Mesenchymal stem cell (in vitro differentiated cells and primary cell): ENCODE measurements around the gene ZNF79.
A peak's percentile ranks its signal among the peaks of the same experiment; 100 is the strongest.

Source experiments
- DNase-seq: peaks from one replicate; pipeline ENCODE4 v3.0.0-alpha.2; 2013
- H2AFZ ChIP-seq: one replicate; pipeline ENCODE4 v1.6.1; 2013; ENCODE audit warnings: low read depth, mild to moderate bottlenecking, control low read depth, inconsistent platforms, low read length, moderate library complexity
- H2AK5ac ChIP-seq: 2 replicates; pipeline ENCODE4 v1.6.1; 2013; ENCODE audit warnings: low read length, moderate library complexity, mild to moderate bottlenecking, inconsistent platforms; ENCODE audit not compliant: severe bottlenecking
- H2BK120ac ChIP-seq: one replicate; pipeline ENCODE4 v1.6.1; 2013; ENCODE audit warnings: low read depth, mild to moderate bottlenecking, inconsistent platforms, low read length, moderate library complexity
- H2BK12ac ChIP-seq, 2 experiments: one replicate each; pipeline ENCODE4 v1.6.1; 2013; ENCODE audit warnings: inconsistent platforms in 2 of 2, low read length in 2 of 2, mild to moderate bottlenecking in 2 of 2, moderate library complexity in 2 of 2, control low read depth in 1 of 2
- H2BK15ac ChIP-seq: one replicate; pipeline ENCODE4 v1.6.1; 2013; ENCODE audit warnings: mild to moderate bottlenecking, low read depth, inconsistent platforms; ENCODE audit not compliant: poor library complexity, severe bottlenecking
- H2BK5ac ChIP-seq: 2 replicates; pipeline ENCODE4 v1.6.1; 2013; ENCODE audit warnings: low read depth, mild to moderate bottlenecking, low read length, control low read depth, inconsistent platforms; ENCODE audit not compliant: poor library complexity, severe bottlenecking
- H3K14ac ChIP-seq, 2 experiments: one replicate each; pipeline ENCODE4 v1.6.1; 2013; ENCODE audit warnings: inconsistent platforms in 2 of 2, low read length in 2 of 2, control low read depth in 1 of 2, mild to moderate bottlenecking in 1 of 2, moderate library complexity in 1 of 2
- H3K18ac ChIP-seq, 2 experiments: one replicate each; pipeline ENCODE4 v1.6.1; 2013; ENCODE audit warnings: inconsistent platforms in 2 of 2, low read length in 2 of 2, control low read depth in 1 of 2, low read depth in 1 of 2, mild to moderate bottlenecking in 1 of 2
- H3K23ac ChIP-seq, 2 experiments: one replicate each; pipeline ENCODE4 v1.6.1; 2013; ENCODE audit warnings: inconsistent platforms in 2 of 2, low read length in 2 of 2, mild to moderate bottlenecking in 2 of 2, moderate library complexity in 2 of 2, control low read depth in 1 of 2
- H3K27ac ChIP-seq: 2 replicates; pipeline ENCODE4 v1.5.1; 2013; ENCODE audit warnings: mild to moderate bottlenecking, moderate library complexity, low read length, control low read depth, inconsistent platforms; ENCODE audit not compliant: poor library complexity, severe bottlenecking
- H3K27me3 ChIP-seq, 2 experiments: 2 replicates each; pipeline versions ENCODE4 v1.6.1 to v1.7.0; 2013; ENCODE audit warnings: low read length in 2 of 2, mild to moderate bottlenecking in 2 of 2, moderate library complexity in 2 of 2, control low read depth in 1 of 2, inconsistent platforms in 1 of 2; ENCODE audit not compliant: control insufficient read depth in 1 of 2, insufficient read depth in 1 of 2
- H3K36me3 ChIP-seq, 2 experiments: 2 replicates each; pipeline versions ENCODE4 v1.6.1 to v1.7.0; 2013; ENCODE audit warnings: low read length in 2 of 2, control low read depth in 1 of 2, inconsistent platforms in 1 of 2, low read depth in 1 of 2, mild to moderate bottlenecking in 1 of 2; ENCODE audit not compliant: insufficient read depth in 2 of 2, control insufficient read depth in 1 of 2
- H3K4ac ChIP-seq, 2 experiments: one replicate each; pipeline ENCODE4 v1.6.1; 2013; ENCODE audit warnings: inconsistent platforms in 2 of 2, low read length in 2 of 2, mild to moderate bottlenecking in 2 of 2, moderate library complexity in 2 of 2, control low read depth in 1 of 2, low read depth in 1 of 2
- H3K4me1 ChIP-seq: 2 replicates; pipeline ENCODE4 v1.6.1; 2013; ENCODE audit warnings: low read depth, low read length, control low read depth; ENCODE audit not compliant: control insufficient read depth, insufficient read depth
- H3K4me2 ChIP-seq: 2 replicates; pipeline ENCODE4 v1.6.1; 2013; ENCODE audit warnings: low read length, mild to moderate bottlenecking, inconsistent platforms; ENCODE audit not compliant: poor library complexity, severe bottlenecking
- H3K4me3 ChIP-seq, 2 experiments: 2 replicates each; pipeline versions ENCODE4 v1.5.1 to v1.7.0; 2013; ENCODE audit warnings: low read length in 2 of 2, mild to moderate bottlenecking in 2 of 2, control low read depth in 1 of 2, low read depth in 1 of 2; ENCODE audit not compliant: insufficient read depth in 1 of 2
- H3K79me1 ChIP-seq: replicated peaks from 2 replicates; pipeline ENCODE4 v1.6.1; 2013; ENCODE audit warnings: mild to moderate bottlenecking, control low read depth, low read length, inconsistent platforms; ENCODE audit not compliant: poor library complexity, severe bottlenecking
- H3K9ac ChIP-seq: 2 replicates; pipeline ENCODE4 v1.7.0; 2013; ENCODE audit warnings: mild to moderate bottlenecking, low read length, moderate library complexity
- H3K9me3 ChIP-seq: 2 replicates; pipeline ENCODE4 v1.7.0; 2013; ENCODE audit warnings: mild to moderate bottlenecking, low read length; ENCODE audit not compliant: control insufficient read depth
- H4K8ac ChIP-seq: one replicate; pipeline ENCODE4 v1.6.1; 2013; ENCODE audit warnings: inconsistent platforms, mild to moderate bottlenecking, low read length, moderate library complexity
- H4K91ac ChIP-seq: one replicate; pipeline ENCODE4 v1.6.1; 2013; ENCODE audit warnings: mild to moderate bottlenecking, low read length, inconsistent platforms
- WGBS: methylation state at CpG from one replicate; pipeline ENCODE4 v1.1.7; 2013; ENCODE audit warnings: mixed read lengths; 5-methylcytosine and 5-hydroxymethylcytosine counted together

ZNF79 gene

DNA sequence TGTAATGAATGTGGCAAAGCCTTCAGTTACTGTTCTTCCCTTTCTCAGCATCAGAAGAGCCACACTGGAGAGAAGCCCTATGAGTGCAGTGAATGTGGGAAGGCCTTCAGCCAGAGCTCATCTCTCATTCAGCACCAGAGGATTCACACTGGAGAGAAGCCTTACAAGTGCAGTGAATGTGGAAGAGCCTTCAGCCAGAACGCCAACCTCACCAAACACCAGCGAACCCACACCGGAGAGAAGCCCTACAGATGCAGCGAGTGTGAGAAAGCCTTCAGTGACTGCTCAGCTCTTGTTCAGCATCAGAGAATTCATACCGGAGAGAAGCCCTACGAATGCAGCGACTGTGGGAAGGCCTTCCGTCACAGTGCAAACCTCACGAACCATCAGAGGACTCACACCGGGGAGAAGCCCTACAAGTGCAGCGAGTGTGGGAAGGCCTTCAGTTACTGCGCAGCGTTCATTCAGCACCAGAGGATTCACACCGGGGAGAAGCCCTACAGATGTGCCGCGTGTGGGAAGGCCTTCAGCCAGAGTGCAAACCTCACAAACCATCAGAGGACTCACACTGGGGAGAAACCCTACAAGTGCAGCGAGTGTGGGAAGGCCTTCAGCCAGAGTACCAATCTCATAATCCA lies 20.2 kb downstream of the ZNF79 start:
- Histone ChIP-seq H3K4me3 (peak overlapping the region in 1 of 2 experiments; percentile 21), H3K4ac (no peak overlapping the region), H3K18ac (no peak overlapping the region), H3K27me3 (no peaks in the 10 kb centered on the region), H3K4me2 (no peak overlapping the region), H3K27ac (peak overlapping the region; percentile 65), H3K14ac (no peak overlapping the region), H3K9me3 (peaks cover 23% of the 10 kb centered on the region), H4K91ac (no peak overlapping the region), H2BK120ac (no peak overlapping the region), H3K36me3 (peaks cover 80 to 86% of the 10 kb centered on the region in 2 experiments), H3K4me1 (peaks cover 3% of the 10 kb centered on the region), H3K79me1 (peaks cover 4% of the 10 kb centered on the region), H4K8ac (no peak overlapping the region), H3K9ac (no peak overlapping the region), H3K23ac (no peak overlapping the region), H2AK5ac (no peak overlapping the region), H2BK15ac (no peak overlapping the region), H2BK5ac (no peak overlapping the region), H2BK12ac (no peak overlapping the region), H2AFZ (no peak overlapping the region)
- 92% methylated on average over 16 of the region's 17 CpGs for WGBS
- DNase-seq: no peak

DNA sequence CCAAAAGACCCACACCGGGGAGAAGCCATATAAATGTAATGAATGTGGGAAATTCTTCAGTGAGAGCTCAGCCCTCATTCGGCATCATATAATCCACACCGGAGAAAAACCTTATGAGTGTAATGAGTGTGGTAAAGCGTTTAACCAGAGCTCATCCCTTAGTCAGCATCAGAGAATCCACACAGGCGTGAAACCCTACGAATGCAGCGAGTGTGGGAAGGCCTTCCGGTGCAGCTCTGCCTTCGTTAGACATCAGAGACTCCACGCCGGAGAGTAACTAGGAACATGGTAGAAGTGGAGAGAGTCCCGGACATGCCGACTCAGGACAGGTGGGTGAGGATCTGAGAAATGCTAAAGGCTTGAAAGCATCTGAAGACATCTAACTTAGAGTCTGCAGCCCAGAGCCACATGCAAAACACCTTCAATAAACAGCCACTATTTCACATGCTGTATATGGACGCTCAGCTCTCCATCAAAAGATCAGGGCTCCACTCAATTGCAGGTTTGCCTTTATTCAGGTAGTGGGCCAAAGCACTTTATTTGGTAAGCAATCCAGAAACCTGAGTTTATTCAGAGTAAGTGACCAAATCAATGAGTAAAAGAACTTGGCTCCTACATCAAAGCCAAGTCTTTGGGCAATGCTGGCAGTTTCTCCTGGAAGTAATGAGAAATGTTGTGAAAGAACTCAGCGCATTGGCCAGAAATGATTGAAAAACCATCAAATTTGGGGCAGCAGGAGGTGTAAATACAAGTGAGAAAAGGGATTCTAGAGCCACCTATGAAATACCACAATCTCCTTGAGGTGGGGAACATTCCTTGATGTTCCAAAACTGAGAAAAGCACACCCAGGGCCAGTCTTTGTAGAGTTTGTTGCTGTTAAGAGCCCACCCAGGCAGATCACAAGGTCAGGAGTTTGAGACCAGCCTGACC lies 21.0 kb downstream of the ZNF79 start:
- no peaks in the 10 kb centered on the region for H3K27me3 ChIP-seq
- H3K9me3 ChIP-seq: peaks cover 22% of the 10 kb centered on the region
- peaks cover 3% of the 10 kb centered on the region for H3K4me1 ChIP-seq
- no peak overlapping the region for H3K14ac ChIP-seq
- no peak overlapping the region for H3K18ac ChIP-seq
- no peak overlapping the region for H4K91ac ChIP-seq
- peaks cover 81 to 88% of the 10 kb centered on the region in 2 experiments for H3K36me3 ChIP-seq
- no peak overlapping the region for H3K4ac ChIP-seq
- no peak overlapping the region for H3K9ac ChIP-seq
- H3K4me3 ChIP-seq: peak overlapping the region in 1 of 2 experiments; percentile 16
- no peak overlapping the region for H3K27ac ChIP-seq
- H3K79me1 ChIP-seq: peaks cover 3% of the 10 kb centered on the region
- H3K23ac ChIP-seq: no peak overlapping the region
- no peak overlapping the region for H3K4me2 ChIP-seq
- no peak overlapping the region for H2BK12ac ChIP-seq
- H2AK5ac ChIP-seq: no peak overlapping the region
- WGBS: 99% methylated on average over 14 of the region's 15 CpGs
- DNase-seq: no peak
- no peak overlapping the region for H2BK15ac ChIP-seq
- H2BK5ac ChIP-seq: no peak overlapping the region
- no peak overlapping the region for H2AFZ ChIP-seq
- H2BK120ac ChIP-seq: no peak overlapping the region
- H4K8ac ChIP-seq: no peak overlapping the region

DNA sequence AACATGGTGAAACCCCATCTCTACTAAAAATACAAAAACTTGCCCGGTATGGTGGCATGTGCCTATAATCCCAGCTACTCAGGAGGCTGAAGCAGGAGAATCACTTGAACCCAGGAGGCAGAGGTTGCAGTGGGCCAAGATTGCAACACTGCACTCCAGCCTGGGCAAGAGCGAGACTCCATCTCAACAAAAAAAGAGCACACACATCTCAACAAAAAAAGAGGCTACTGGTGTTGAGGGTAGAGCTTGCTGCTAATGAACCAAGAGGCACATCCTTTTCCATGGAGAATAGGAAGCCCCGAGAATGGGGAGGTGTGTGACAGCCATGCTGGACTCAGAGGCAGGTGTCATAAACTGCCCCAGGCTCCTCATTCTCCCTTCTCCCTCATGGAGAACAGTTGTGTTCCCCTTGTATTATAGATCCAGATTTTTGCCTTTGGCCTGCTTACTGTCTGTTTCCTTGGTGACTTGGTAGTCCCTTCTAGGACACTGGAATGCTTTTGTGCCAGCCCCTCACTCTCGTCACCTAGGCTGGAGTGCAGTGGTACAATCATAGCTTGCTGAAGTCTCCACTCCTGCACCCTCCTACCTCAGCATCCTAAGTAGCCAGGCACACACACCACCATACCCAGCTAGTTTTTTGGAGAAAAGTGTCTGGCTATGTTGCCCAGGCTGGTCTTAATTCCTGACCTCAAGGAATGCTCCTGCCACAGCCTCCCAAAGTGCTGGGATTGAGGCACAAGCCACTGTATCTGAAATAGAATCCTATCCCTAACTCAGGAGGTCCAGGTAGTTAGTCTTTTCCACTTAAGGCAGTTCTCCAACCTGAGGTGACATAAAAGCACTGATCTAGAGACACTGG lies 21.9 kb downstream of the ZNF79 start:
- peak overlapping the region in 1 of 2 experiments; percentile 23 for H3K23ac ChIP-seq
- H2AK5ac ChIP-seq: no peak overlapping the region
- peaks cover 3% of the 10 kb centered on the region for H3K4me1 ChIP-seq
- no peaks in the 10 kb centered on the region for H3K27me3 ChIP-seq
- H2BK5ac ChIP-seq: no peak overlapping the region
- peaks cover 72 to 81% of the 10 kb centered on the region in 2 experiments for H3K36me3 ChIP-seq
- WGBS: 70% methylated on average over 3 of the region's 4 CpGs
- no peak overlapping the region for H2BK12ac ChIP-seq
- no peak overlapping the region for H2AFZ ChIP-seq
- no peak overlapping the region for H4K91ac ChIP-seq
- H3K9ac ChIP-seq: no peak overlapping the region
- H3K4ac ChIP-seq: no peak overlapping the region
- H3K9me3 ChIP-seq: peaks cover 22% of the 10 kb centered on the region
- no peak overlapping the region for H3K4me2 ChIP-seq
- H3K79me1 ChIP-seq: peaks cover under 1% of the 10 kb centered on the region
- no peak overlapping the region for H2BK15ac ChIP-seq
- no peak overlapping the region for H2BK120ac ChIP-seq
- no peak overlapping the region for H3K18ac ChIP-seq
- peak overlapping the region; percentile 10 for H3K27ac ChIP-seq
- H4K8ac ChIP-seq: no peak overlapping the region
- H3K4me3 ChIP-seq: no peak overlapping the region
- H3K14ac ChIP-seq: no peak overlapping the region
- no peak for DNase-seq
